GM13977 (cell line): ENCODE measurements around the gene FRMPD1.

Source experiments
- DNase-seq: peaks from one replicate; pipeline ENCODE4 v3.0.0; 2012; ENCODE audit warnings: low spot score
- in situ Hi-C: fragments of 300-500 bp; cut with MboI; formaldehyde crosslinking; loops from one replicate; pipeline ENCODE4 v1.12.0; 2022; ENCODE audit warnings: low sequenced_read_pairs, low pct_unique_long_range_greater_than_20kb, mixed read lengths, inconsistent platforms; ENCODE audit not compliant: unreplicated experiment
- TF ChIP-seq, protein P1 (sequence below): IDR thresholded peaks from 2 replicates; pipeline ENCODE4 v1.5.1; 2012; ENCODE audit warnings: mild to moderate bottlenecking, control low read depth; ENCODE audit not compliant: insufficient read depth; ENCODE audit errors: extremely low read depth, missing control alignments

FRMPD1 gene

DNA sequence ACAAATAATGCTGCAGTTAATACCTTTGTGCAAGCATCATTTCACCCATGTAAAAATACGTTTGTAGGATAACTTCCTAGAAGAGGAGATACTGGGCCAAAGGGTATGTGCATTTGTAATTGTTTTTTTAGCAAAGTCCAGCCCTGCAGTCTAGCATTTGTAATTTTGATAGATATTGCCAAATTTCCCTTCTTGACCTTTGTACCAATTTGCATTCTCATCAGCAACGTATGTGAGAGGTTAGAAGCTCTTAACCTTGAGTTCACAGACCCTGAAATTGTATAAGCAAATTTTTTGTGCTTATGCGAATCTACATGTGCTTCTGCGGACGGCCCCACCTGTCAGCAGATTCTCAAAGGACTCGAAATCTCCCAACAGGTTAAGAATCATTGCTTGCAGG is 39.7 kb upstream of the FRMPD1 start:
- in situ Hi-C loops, result no loop called here
- TF ChIP-seq, protein P1, sequence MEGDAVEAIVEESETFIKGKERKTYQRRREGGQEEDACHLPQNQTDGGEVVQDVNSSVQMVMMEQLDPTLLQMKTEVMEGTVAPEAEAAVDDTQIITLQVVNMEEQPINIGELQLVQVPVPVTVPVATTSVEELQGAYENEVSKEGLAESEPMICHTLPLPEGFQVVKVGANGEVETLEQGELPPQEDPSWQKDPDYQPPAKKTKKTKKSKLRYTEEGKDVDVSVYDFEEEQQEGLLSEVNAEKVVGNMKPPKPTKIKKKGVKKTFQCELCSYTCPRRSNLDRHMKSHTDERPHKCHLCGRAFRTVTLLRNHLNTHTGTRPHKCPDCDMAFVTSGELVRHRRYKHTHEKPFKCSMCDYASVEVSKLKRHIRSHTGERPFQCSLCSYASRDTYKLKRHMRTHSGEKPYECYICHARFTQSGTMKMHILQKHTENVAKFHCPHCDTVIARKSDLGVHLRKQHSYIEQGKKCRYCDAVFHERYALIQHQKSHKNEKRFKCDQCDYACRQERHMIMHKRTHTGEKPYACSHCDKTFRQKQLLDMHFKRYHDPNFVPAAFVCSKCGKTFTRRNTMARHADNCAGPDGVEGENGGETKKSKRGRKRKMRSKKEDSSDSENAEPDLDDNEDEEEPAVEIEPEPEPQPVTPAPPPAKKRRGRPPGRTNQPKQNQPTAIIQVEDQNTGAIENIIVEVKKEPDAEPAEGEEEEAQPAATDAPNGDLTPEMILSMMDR, result no peak
- DNase-seq, result no peak

DNA sequence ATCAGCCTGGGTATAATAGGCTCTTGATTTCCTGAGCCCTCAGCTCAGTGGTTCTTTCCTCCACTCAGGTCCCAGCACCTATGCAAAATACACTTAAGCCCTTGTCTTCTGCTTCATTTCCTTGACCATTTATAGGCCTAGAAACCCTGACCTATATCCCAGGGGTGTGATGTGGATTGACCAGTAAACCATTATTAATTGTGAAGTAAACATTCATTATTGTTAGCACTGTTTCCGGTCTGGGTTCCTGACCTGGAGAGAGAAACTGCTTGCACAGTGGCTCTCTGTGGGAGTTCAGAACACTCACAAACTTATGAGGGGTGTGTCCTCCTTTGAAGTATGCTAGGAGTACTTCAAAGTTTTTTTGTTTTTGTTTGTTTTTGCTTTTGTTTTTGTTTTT is 38.8 kb upstream of the FRMPD1 start:
- TF ChIP-seq, protein P1, result no peak
- DNase-seq, result no peak
- in situ Hi-C loops, result no loop called here

DNA sequence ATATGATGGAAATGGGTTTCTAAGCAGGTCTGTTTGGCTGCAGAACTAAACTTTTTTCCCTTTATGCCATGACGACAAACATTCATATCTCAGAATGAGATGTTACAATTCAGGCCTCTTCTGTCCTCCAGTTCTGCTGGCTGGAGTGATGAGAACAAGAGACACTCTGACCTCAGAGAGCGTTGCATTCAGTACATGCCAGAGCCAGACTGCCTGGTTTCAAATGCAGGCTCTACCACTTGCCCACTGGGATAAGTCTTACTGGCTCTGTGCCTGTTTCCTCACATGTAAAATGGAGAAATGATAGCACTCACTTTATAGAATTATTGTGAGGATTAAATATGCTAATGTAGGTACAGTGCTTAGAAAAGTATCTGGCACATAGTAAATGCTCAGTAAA is 33.6 kb upstream of the FRMPD1 start:
- no peak for DNase-seq
- TF ChIP-seq, protein P1, result no peak
- in situ Hi-C loops, result no loop called here

DNA sequence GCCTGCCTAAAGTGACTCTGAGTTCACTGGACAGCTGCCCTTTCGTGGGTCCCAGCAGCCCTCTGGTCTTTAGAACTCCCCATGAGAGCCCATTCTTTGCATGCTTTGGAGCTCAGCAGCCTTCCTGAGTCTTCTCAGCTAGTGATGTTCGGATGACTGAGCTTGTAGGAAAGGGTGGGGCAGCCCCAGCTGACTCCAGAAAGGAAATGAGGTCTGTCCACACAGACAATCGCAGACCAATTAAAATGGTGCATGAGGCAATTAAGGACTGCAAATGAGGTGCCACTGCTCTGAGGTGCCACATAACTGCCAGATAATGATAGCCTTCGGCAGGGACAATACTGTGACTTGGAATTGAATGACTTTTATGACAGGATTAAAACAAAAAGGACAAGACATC is 32.9 kb upstream of the FRMPD1 start:
- in situ Hi-C loops, result no loop called here
- DNase-seq, result no peak
- TF ChIP-seq, protein P1, result no peak

DNA sequence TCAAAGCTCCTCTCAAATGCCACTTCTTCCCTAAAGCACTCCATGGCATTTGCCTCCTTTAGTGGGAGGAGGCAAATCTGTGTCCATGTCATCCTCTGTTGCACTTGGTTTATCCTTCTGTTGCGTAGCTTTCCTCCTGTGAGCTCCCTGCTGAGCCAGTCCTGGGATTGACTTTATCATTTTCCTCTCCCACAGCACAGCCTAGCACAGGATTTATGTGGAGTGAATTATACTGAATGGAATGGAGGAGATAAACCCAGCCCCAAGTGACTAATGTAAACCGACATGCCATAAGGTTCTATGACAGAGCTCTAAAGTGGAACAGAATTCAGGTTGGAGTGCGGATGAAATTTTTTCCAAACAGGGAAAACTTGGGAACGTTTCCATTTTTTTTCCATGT is 31.9 kb upstream of the FRMPD1 start:
- in situ Hi-C loops, result no loop called here
- no peak for DNase-seq
- TF ChIP-seq, protein P1, result no peak

DNA sequence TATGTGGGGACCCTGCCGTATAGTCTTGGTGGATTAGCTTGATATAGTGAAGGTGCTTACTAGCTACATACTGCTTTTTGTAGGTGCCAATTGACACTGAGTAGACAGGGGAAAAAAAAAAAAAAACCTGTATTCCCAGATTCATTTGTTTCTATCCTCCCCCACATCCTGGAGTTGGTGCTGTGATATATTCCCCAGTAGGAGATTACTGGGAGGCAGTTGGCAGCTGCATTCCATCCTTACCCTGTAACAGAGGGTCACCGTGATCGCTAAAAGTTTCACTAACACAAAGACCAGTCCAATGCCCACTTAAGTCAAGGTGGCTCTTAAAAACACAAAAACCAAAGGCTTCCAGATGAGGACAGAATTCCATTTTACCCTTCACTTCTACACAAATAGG is 30.9 kb upstream of the FRMPD1 start:
- DNase-seq, result no peak
- in situ Hi-C loops, result no loop called here
- TF ChIP-seq, protein P1, result no peak

DNA sequence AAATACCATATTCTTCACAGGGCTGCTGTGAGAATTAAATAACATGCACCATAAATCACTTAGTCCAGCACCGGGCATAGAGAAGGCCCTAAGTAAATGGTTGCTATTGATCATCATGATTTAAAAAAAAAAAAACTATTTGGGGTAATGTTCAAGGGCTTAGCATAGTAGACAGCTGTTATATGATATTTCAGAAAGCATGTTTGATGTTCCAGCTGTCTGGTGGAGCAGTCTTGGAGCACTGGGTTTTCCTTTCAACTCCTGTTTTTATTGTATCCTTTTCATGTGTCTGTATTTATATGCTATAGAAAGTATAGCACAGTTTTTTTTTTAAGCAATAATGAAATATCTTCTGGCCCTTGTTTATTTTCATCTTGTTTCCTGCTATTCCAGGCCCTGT is 30.4 kb upstream of the FRMPD1 start:
- in situ Hi-C loops, result no loop called here
- DNase-seq, result no peak
- TF ChIP-seq, protein P1, result no peak
